Measurements from ENCODE around the gene TMEM132D.

TMEM132D gene

DNA sequence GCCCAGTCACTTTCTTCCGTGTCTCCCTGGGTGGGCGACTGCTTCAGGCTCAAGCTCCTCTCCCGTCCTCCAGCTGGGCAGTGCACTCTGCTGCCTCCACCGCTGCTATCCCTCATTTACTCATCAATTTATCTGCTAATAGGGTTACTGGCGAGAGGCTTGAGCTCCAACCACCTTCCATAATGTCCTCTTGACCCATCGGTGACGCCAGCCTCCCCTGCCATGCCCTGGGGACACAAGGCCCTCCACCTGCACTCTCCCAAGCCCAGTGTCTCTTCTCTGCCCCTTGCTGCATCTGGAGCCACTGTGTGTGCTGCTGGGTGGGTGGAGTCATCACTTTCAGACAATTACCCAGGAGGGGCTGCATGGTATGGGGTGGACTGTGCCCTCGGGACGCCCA is 78.5 kb downstream of the TMEM132D start:
- no peak for DNase-seq (ENCODE audit: low read depth)

DNA sequence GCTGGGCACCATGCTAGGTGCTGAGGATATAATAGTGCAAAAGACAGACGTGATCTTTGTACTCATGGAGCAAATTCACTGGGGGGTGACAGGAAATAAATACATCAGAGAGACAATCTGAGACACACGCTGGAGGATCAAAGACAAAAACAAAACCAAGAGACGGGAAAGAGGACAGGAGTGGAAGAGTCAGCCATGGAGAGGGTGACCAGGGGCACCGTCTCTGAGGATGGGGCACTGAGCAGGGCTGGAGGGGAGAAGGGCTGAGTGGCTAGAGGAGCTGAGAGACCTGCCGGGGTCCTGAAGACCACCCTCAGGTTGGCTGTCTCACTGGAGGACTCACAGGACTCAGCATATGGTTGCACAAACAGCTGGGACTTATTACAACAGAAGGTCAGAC is 81.9 kb downstream of the TMEM132D start:
- DNase-seq (ENCODE audit: low read depth): no peak

DNA sequence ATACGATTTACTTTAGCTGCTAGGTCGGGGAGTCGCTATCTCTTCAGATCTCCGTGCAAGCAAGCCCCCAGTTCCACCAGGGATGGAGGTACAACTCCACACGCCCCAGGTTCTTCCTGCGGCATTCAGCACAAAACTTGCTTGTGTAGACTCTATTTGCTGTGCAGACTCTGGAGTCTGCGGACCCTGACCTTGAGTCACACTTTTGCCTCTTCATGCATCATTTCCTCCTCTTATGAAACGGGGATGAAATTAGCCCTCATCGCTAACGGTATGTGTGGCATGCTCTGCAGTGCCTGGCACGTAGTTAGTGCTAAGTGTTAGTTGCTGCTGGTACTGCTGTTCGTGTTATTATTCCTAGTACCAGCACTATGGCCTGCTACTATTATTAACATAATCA is 84.4 kb downstream of the TMEM132D start:
- DNase-seq (ENCODE audit: low read depth): no peak

DNA sequence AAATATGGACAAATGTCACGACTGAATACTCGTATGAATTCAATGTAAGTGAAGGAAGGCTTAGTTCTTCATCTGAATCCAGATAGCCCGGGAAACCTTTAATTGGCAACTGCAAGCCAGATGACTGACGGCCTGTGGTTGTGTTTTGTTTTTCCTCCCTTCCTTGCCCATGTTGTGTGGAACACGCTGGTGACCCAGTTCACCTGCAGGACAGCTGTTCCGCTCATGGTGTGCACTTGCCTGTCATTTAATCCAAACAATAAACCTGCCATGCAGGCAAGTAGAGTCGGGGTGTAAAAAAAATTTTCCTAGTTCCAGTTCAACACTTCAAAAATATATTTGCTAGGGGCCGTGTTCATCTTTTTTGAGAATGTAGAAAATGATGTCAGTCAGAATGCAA is 88.0 kb downstream of the TMEM132D start:
- no peak for DNase-seq (ENCODE audit: low read depth)

DNA sequence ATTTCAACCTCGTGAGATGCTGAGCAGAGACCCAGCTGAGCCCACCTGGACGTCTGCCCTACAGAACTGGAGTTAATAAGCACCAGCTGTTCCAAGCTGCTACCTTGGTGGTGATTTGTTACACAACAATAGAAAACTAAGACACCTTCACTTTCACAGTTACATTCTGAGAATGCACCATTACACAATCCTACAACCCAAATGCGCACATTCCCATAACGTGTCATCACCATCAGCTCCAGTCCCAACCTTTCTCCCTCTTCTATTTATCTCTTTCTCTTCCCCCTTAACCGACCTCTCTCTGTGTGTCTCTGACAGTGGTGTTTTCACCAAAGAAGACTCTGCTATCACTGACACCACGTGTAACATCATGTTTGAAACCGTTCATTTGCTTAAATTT is 91.9 kb downstream of the TMEM132D start:
- DNase-seq (ENCODE audit: low read depth): no peak

DNA sequence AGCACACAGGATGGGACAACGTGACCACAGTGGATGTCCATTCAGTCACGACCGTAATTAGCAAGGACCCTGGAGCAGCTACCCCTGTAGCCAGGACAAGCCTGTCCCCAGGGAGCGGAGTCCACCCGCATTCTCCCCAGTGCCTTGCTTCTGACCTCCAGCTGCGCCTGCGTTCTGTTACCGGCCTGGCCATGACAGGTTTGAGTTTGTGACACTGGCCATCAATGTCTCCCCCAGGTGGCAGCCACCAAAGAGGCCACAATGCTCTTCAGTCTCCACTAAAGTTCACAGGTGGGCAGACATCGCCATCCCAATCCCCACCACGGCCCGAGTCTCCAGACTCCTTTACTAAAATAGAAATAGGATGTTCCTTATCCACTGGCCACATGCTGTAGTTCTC is 96.7 kb downstream of the TMEM132D start:
- no peak for DNase-seq (ENCODE audit: low read depth)

DNA sequence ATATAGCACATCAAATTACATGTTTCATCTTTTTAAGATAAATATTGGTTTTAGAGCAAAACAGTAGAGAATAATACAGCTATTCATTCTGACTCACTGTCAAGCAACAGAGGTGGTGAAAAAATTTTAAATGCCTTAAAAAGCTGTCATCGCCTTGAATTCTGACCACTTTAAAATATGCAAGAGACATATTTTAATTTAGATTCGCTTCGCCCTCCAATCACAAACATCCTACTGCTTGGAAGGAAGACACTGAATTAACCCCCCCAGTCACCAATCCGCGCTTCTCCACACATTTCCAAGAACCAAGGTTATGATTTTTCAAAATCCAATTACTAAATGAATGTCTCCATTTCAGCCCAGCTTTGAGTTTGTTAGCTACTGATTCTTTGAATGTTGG is 112.4 kb downstream of the TMEM132D start:
- DNase-seq (ENCODE audit: low read depth): no peak

DNA sequence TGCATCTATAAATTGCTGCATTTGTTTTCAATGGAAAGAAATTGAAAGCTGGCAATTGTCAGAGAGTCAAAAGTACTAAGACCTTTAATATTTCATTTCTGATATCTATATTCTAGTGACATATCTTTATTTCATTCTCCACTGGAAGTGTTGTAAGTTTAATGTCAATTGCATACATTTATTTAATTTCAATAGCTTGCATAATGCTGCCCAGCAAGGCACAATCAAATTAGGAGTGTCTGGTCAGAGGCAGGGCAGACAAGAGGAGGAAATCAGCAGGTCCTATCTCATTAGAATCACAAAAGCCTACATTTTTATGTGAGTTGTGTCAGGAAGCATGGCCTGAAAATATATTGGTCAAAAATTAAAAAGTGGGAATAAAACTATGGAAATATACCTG is 112.9 kb downstream of the TMEM132D start:
- no peak for DNase-seq (ENCODE audit: low read depth)

DNA sequence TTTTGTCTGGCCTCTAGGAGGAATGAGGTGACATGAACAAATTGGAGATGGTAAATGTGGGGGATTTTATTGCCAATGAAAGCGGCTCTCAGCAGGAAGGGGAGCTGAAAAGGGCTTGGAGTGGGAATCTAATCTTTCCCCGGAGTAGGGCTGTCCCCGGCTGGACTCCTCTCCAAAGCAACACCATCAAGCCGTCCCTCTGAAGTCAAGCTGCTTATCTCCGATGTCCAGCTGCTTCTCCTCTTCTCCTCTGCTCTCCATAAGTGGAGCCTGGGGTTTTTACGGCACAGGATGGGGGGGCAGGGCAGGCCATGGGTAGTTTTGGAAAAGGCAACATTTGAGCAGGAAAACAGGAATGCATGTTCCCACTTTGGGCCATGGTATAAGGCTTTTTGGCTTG is 113.5 kb downstream of the TMEM132D start:
- no peak for DNase-seq (ENCODE audit: low read depth)

DNA sequence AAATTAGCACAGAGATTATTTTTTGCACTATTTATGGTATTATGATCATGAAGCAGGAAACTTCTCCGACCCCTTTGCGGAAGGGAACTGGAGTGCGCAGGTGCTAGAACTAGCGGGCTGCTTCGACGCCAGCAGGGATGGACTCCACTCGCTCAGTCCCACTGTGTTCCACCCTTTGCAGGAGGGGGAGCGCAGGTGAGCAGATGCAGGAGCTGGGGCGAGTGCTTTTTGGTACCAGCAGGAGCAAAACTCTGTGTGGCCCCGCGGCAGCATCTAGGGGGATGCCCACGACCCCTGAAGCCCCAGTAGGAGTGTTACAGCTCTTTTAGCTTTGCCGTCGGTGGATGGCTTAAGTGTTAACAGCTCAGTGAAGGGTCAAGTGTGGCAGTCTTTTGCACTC is 113.9 kb downstream of the TMEM132D start:
- DNase-seq (ENCODE audit: low read depth): no peak

DNA sequence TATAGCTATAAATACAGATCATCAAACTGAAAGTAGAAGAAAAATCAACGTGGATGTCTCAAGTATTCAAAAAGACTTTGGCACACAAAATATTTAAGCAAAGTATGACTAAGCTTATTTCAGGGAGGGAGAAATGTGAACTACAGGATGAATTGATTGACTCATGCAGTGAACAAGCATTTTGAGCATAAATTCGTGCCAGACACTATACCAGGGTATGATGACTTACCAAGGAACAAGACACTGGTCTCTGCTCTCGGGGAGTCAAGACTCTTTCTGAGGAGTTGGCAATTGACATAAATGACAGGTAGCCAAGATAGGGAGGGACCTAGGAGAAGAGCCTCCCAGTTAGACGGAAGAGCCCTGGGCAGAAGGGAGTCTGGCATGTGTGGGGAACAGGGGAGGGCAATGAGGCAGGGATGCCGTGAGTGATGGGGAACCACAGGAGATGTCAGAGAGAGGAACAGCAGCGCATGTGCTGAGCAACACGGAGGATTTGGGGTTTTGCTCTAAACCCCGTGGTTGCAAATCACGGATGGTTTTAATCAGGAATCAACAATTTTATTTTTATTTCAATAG is 115.2 kb downstream of the TMEM132D start:
- DNase-seq (ENCODE audit: low read depth): no peak

DNA sequence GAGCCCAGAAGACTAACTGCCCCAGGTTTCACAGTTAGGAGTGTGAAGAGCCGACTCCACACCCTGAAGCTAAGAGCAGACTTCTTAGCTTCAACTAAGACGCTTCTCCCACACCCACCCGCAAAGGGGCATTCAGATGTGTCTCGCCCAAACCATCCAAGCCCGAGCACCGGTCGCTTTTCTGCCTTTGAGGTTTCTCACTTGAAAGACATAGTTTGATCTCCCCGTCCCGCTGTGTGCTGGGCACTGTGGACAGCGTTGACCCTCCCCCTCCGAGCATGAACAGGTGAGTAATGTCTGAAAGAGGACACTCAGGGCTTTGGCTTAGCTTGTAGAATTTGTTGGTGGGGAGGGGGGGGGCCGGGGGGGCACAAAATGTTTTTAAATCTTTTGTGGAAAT is 123.8 kb downstream of the TMEM132D start:
- no peak for DNase-seq (ENCODE audit: low read depth)

DNA sequence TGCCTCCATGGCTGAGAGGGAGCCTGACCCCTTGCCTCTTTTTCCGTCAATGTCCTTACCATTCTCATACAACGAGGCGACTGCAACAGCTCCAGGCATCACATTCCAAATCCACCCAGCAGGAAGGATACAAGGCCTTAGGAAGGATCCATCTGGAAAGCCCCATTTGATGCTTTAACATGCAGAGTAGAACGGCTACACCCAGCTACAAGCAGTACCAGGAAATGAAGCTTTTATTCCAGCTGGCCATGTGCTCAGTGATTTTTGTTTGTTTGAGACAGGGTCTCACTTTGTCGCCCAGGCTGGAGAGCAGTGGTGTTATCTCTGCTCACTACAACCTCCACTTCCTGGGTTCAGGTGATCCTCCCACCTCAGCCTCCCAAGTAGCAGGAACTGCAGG is 124.8 kb downstream of the TMEM132D start:
- no peak for DNase-seq (ENCODE audit: low read depth)

DNA sequence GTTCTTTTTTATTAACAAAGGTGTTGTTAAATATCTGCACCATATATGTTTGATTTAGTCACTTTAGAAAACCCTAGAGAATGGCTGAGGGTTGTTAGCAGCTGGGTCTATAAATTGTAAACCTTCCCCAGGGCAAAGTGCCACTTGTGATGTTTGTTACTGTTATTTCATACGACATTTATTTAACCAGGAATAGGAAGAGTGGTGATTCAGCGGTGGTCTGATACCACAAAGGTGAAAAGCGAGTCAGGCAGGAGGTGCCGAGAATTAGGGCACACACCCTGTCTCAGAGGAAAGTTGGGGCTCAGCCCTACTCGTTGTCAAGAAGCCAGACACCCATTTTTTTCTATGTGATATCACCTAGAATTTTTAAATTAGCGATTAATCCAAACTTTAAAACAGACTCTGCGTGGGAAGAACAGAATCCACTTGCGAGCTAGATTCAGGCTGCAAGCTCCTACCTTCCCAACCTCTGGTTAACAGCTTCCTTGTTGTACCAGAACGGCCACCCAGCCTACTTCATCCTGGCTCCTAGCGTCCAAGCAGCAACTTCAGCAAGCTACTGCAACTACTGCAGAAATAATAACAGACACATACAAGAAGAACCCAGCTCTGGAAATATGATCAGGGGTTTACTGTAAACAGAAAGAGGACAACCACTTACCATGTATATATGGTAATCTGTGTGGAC is 126.7 kb downstream of the TMEM132D start:
- no peak for DNase-seq (ENCODE audit: low read depth)

DNA sequence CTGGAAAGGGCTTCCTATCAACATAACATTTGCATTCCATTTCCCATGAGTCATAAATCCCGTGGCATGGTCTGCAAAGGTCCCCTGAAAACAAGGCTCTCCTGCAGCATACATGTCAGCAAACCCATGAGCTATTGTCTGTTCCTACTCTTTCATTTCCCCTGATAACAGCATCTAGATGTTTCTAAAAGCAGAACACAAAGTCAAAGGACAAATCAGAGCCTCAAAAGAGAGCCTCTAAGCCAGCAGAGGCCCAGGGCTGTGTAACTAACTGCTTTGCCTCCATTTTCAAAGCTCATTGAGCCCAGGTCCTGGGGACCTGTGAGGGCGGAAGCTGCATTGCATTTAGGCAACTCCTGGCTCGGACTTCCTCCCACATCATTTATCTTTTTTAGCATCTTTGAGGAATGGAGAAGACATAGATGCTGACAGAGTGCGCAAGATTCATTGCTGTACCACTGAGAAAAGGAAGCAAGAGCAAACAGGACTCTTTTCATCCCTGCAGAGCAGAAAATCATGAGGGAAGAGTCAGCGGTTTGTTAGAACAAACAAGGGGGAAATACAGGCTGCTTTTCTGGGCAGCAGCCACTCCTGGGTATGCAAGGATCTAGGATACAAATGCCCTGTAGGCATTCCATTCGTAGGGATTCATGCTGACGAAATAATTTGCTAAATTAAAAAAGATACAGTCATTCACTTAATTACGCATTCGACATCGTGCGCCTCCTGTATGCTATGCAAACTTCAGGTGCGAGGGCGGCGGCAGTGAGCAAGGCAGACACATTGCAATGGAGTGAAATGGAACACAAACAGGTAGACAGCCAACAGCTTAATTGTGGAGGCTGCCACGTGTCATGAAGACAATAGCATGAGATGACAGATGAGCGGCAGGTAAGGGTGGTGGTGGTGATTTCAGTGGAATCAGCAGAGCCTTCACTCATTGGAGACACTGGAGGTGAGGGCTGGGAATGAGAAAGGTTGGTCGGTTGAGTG is 131.0 kb downstream of the TMEM132D start:
- no peak for DNase-seq (ENCODE audit: low read depth)

DNA sequence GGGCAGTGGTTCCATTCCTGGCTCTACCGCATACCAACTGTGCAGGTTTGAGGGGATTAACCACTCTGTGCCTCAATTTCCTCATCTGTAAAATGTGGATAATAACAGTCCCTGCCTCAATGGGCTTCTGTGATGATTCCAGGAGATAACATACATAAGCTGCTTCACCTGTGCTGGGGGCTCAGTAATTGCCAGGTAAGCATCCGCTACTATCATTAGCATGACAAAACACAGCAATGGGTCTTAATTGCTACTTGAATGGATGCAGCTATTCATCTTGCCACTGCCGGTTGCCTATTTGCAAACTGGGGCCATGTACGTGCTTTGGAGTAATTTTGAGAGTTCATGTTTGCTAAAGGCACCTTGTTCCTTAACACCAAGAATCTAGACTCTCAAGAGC is 132.6 kb downstream of the TMEM132D start:
- DNase-seq (ENCODE audit: low read depth): no peak

DNA sequence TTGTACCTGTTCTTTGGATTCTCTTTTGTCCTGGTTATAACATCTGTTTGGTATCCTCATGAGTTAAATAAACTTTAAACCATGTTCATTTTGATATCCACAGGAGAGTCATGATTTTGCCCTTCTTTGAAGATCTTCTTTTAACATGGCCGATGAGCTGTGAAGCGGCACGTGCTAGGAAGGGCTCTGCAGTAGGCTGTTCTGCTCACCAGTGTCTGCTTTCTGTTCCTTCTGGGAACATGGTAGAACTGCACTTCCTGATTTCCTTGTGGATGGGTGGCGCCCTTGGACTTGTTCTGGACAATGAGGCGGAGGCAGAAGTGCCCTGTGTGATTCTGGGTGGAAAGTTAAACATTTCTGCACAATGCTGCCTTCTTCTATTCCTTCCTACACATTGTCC is 138.1 kb downstream of the TMEM132D start:
- no peak for DNase-seq (ENCODE audit: low read depth)

DNA sequence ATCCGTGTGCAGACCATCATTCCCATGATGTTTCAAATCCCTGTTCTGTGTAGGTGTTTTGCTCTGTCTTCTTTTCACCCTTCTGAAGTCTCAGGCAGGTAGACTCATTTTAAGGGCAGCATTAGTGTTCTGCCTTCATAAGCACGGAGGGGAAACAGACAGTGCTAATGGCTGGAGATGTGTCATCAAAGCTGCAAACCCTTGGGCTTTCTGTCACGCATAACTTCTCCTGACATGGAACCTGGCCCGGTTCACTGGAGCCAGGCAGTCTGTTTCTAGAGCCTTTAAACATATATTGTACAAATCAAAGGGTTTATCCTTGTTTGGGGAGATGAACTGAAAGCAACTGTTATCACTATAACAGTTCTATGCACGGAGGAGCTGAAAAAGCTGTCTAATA is 141.4 kb downstream of the TMEM132D start:
- DNase-seq (ENCODE audit: low read depth): no peak

DNA sequence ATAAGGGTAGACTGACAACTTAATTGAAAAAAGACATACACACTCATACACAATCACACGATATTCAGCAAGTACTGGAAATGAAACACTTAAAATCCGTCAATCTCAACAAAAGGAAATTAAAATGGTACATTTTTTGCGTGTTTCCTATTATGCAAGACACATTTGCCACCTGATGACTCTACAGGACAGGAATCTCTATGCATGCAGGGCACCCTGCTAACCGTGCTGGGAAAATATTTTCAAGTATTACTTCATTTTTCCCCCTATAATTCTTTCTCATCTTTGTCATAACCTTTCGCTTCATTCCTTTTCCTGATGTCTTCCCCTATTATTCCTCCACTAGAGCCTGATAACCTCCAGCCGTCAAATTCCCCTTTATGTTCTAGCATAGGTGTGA is 150.2 kb downstream of the TMEM132D start:
- no peak for DNase-seq (ENCODE audit: low read depth)

DNA sequence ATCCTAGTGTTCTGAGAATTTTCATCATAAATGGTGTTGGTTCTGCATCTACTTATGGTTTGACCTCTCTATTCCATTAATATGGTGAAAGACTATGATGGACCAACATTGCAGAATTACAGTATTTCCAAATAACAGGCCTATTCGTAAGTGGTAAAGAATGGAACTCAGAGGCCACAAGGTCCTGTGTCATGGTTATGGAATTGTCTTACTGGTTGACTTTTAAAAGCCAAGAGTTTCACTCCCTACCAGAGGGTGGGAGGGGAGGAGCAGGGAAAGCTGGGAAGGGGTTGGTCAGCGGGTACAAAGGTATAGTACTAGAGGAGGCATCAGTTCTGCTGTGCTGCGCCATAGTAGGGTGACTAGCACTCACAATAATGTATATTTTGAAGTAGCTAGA is 153.4 kb downstream of the TMEM132D start:
- DNase-seq (ENCODE audit: low read depth): no peak

DNA sequence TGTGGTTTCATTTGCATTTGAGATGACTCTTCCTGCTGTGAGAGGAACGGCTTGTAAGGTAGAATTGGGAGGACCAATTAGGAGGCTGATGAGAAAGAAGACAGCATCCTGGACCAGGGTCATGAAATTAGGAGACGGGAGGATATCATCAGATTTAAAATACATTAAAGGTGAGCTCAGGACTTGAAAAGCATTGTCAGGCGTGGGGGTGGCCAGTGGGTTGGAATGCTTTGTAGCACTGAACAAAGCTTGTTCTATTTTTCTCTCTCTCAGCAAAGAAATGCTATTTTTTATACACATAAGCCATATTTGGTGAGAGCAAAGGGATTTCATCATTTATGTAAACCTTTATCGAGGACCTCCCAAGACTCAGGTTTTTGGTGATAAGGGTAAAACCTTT is 157.5 kb downstream of the TMEM132D start:
- no peak for DNase-seq (ENCODE audit: low read depth)

DNA sequence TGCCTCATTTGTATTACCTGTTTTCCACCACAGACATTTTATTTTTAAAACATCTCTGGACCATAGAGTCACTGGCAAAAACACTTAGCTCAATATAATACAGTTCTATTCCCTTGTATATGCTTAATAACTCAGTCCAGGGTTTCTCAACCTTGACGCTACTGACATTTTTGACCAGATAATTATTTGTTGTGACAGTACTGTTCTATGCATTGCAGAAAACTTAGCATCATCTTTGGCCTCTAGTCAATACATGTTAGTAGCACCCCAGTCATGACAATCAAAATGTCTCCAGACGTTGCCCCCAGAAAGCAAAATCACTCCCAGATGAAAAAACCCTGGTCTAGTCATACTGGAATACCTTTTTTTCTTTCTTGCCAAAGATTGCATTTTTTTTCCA is 174.7 kb downstream of the TMEM132D start:
- no peak for DNase-seq (ENCODE audit: low read depth)

DNA sequence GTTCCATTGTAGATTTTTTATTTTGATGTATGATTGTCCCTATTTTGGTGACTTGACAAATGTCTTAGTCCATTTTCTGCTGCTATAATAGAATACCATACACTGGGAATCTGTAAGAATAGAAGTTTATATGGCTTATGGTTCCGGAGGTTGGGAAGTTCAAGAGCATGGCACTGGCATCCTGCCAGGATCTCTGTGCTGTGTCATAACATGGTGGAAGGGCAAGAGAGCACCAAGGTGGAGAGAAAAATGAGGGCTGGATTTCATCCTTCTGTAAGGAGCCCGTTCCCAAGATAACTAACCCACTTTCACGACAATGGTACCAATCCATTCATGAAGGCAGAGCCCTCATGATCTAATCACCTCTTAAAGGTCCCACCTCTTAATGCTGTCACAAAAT is 176.7 kb downstream of the TMEM132D start:
- no peak for DNase-seq (ENCODE audit: low read depth)

Measured in activated T-cell treated with anti-CD3 and anti-CD28 coated beads for 48 hours (primary cell).